Suppressor macrophage treated with lipopolysaccharide for 4 hours (primary cell): Measurements from ENCODE around the gene LRRC8C.
A peak's percentile ranks its signal among the peaks of the same experiment; 100 is the strongest.

Experiments
- DNase-seq: peaks from one replicate; pipeline ENCODE4 v3.0.0-alpha.2; 2020

The LRRC8C gene

GRCh38 chr1:89632657-89633247, at the start of gene LRRC8C:
LRRC8C (plus strand) TSS chr1:89633120; CDS start chr1:89686474, 53,354 bp downstream.
- peak; percentile 92 for DNase-seq

GRCh38 chr1:89584211-89584610, 48.7 kb upstream of the LRRC8C start:
- no peak for DNase-seq

GRCh38 chr1:89584781-89585180, 48.1 kb upstream of the LRRC8C start:
- DNase-seq: no peak

GRCh38 chr1:89587729-89588161, 45.2 kb upstream of the LRRC8C start:
- no peak for DNase-seq

GRCh38 chr1:89588480-89588879, 44.4 kb upstream of the LRRC8C start:
- DNase-seq: no peak

- no peak for DNase-seq
Measured at GRCh38 chr1:89589515-89589914, 43.4 kb upstream of the LRRC8C start.

- no peak for DNase-seq
Measured at GRCh38 chr1:89590341-89591080, 42.4 kb upstream of the LRRC8C start.

- DNase-seq: peak; percentile 55
Measured at GRCh38 chr1:89592861-89593302, 40.0 kb upstream of the LRRC8C start.

- no peak for DNase-seq
Measured at GRCh38 chr1:89594096-89594740, 38.7 kb upstream of the LRRC8C start.

GRCh38 chr1:89596698-89597097, 36.2 kb upstream of the LRRC8C start:
- no peak for DNase-seq

- DNase-seq: peak; percentile 57
Measured at GRCh38 chr1:89598450-89599331, 34.2 kb upstream of the LRRC8C start.

- no peak for DNase-seq
Measured at GRCh38 chr1:89599332-89599630, 33.6 kb upstream of the LRRC8C start.

- peak; percentile 21 for DNase-seq
Measured at GRCh38 chr1:89600451-89601224, 32.3 kb upstream of the LRRC8C start.

- DNase-seq: no peak
Measured at GRCh38 chr1:89602871-89603404, 30.0 kb upstream of the LRRC8C start.

- peak; percentile 13 for DNase-seq
Measured at GRCh38 chr1:89603651-89604413, 29.1 kb upstream of the LRRC8C start.

- no peak for DNase-seq
Measured at GRCh38 chr1:89604414-89604735, 28.5 kb upstream of the LRRC8C start.

GRCh38 chr1:89605692-89606091, 27.2 kb upstream of the LRRC8C start:
- DNase-seq: peak; percentile 33

- DNase-seq: no peak
Measured at GRCh38 chr1:89606227-89606980, 26.5 kb upstream of the LRRC8C start.

- no peak for DNase-seq
Measured at GRCh38 chr1:89607156-89607555, 25.8 kb upstream of the LRRC8C start.

- DNase-seq: no peak
Measured at GRCh38 chr1:89607586-89608318, 25.2 kb upstream of the LRRC8C start.
